NB4 (cell line): ENCODE data around the gene ULK1.
"Not testable (repeated sequence)": the region's sequence is repeated elsewhere in the genome, so short reads cannot be mapped to it uniquely, and the experiment has no call there.

ENCODE experiments used
- CTCF ChIP-seq: IDR thresholded peaks from one replicate; pipeline ENCODE4 v1.5.1; 2012; ENCODE audit warnings: low read depth, low read length
- MYC ChIP-seq: IDR thresholded peaks from 2 replicates; pipeline ENCODE4 v1.6.1; 2011; ENCODE audit warnings: low read depth, low read length
- POLR2A ChIP-seq: IDR thresholded peaks from 2 replicates; pipeline ENCODE4 v1.6.1; 2011; ENCODE audit warnings: mild to moderate bottlenecking; ENCODE audit not compliant: insufficient read length; ENCODE audit errors: extremely low read depth

- not testable (repeated sequence) for TF ChIP-seq POLR2A, MYC, CTCF
Observed at GRCh38 chr12:131878436-131878835, 16.0 kb upstream of the ULK1 start.
